Midbrain (tissue), 1 donor: ENCODE measurements around the gene LRG1.
"Not testable (repeated sequence)": the region's sequence is repeated elsewhere in the genome, so short reads cannot be mapped to it uniquely, and the experiment has no call there.

Experiments
- DNase-seq: peaks from one replicate; lab custom pipeline; 2025; lab: John Stamatoyannopoulos, UW

The LRG1 gene

DNA sequence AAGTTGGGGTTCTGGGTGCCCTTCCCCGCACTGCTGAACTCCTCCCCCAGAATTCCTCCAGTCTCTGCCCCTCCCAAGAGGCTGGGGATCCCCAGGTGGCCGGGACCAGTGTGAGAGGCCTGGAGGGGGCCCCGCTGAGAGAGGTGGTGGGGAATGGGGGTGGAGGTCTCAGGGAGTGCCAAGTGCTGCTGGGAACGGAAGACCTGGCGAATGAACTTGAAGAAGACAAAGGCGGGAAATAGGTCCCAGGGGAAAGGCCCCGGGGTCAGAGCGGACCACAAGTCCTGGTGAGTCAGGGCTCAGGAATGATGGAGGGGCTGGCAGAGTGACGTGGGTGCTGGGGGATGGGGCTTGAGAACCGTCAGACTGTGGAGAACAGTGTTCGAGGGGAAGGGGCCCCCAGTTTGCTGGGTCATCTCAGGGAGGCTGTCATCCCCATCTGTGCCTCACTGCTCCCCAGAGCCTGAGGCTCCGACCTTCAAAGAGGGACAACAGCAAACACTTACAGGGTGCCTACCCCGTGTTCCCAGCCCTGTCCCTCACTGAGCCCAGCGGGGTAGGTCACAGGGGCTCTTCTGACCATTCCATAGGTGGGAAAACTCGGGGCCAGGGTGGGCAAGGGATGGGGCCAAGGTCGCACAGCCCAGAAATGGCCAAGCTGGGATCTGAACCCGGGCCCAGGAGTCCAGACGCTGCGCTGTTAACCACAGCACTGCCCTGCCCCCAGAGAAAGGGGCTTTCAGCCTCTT, 35.6 kb upstream of the LRG1 start:
- DNase-seq: no peak

DNA sequence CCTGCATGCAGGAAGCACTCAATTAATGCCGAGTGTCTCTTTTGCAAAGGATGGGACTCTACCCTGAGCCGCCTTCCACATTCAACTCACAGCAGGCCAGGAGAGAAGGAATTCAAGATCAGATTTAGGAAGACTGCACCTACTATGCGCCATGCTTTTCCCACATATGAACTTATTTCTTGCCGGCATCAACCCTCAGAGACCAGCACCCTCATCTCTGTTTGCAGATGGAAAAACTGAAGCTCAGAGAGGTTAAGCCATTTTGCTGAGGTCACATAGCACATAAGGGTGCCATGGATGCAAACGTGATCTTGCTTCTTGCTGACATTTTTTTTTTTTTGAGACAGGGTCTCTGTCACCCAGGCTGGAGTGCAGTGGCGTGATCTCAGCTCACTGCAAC, 33.8 kb upstream of the LRG1 start:
- no peak for DNase-seq

DNA sequence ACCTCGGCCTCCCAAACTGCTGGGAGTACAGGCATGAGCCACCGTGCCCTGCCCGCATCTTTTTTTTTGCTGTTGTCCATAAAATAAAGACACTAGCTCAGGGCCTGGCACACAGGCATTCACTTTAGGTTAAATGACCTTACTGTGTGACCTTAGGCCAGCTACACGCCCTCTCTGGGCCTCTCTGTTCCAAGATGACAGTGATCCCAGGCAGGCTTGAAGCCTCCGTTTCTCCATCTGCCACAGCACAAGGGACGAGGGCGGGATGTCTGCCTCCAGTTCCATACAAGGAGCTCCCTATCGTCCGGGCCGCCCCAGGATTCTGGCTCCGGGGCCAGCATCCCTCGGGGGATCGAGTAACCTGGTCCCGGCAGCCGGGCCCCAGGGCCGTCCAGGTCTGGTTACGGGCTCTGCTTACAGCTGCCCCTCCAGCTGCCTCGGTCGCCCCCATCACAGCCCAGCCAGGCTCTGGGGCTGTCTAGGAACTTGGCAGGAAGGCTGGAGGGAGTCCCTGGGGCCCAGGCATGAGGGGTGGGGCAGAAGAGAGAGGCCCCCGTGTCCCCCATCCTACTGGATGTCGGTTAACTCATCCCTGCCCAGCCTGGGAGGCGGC, 31.6 kb upstream of the LRG1 start:
- no peak for DNase-seq

DNA sequence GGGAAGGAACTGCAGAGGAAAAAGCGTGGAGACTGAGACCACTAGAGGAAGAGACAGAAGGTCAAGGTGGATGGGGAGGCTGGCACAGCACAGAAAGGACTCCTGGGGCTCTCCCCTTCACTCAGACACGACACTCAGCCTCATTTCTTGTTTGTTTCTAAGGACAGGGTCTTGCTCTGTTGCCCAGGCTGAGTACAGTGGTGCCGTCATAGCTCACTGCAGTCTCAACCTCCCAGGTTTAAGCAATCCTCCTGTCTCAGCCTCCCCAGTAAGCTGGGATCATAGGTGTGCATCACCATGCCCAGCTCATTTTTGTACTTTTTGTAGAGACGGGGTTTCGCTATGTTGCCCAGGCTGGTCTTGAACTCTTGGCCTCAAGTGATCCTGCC, 31.1 kb upstream of the LRG1 start:
- DNase-seq: no peak

DNA sequence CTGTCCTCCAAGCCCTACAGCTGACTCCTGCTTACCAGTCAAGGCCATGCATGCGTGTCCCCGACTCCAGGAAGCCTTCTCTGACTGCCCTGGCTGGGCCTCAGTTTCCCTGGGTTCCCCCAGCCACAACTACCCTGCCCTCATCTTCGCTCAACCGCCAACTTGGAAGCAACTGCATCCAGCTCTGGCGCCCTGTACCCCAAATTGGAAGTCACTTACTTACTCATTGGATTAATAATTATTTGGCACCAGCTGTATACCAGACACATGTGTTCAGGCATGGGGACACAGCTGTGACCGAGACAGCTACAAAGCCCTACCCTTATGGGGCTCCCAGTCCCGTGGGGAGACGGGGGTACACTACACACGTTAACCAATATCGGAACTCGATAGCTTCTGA, 30.6 kb upstream of the LRG1 start:
- DNase-seq: no peak

DNA sequence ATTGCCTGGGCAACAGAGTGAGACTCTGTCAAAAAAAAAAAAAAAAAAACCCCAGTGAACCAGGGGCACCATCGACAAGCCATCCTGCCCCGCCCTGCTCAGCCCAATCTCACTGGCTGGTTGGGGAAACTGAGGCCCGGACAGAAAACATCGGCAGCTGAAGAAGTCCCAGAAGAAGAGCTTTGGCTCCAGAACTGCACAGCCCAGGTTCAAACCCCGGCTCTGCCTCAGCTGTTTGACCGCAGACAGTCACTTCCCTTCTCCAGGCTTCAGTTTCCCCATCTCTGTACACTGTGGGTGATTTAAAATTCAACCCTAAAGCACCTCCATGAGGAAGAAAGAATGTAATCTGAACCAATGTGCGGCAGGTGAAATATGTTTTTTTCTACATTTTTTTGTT, 29.1 kb upstream of the LRG1 start:
- no peak for DNase-seq

DNA sequence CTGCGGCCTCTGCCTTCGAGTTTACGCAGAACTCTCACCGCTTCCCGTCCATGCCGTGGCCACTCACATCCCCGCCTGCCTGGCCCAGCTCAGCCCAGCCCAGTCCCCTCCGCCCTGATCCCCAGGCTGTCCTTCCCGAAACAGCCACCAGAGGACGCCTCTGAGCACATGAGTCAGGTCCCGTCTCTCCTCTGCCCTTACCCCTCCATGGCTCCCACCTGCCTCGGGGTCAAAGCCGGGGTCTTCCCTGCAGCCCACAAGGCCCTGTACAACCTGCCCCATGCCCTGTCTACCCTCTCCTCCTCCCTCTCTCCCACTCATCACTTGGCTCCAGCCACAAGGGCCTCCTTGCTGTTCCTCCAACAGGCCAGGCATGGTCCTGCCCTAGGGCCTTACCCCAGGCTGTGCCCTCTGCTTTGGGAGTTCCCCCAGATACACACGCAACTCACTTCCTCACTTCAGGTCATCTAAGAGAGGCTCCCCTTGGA, 27.8 kb upstream of the LRG1 start:
- DNase-seq: no peak

DNA sequence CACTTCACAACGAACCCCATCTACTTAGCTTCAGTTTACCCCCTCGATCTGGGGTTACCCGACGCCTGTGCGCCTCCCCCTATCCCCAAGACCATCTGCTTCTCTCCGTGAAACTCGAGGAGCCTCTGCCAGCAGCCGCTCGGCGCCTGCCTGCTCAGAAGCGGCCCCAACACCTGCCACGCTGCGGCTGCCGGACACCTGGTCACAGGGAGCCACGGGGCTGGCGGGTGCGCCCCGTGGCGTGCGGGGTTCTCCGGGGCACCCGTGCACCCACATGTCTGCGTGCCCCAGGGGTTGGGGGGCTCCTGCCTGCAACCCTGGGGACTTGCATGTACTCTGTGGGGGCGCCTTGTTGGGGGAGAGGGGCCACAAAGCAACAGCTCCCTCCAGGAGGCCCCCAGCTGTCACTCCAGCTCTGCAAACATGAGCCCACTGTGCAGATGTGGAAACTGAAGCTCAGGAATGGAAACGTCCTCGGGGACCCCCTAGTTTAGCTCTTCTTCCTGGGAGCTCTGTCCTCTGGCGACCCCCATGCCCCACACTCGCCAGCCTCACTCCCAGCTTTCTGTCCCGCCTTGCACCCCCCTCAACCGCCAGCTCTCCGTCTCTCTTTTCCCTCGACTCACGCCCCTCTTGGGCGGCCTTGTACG, 26.7 kb upstream of the LRG1 start:
- DNase-seq: no peak

DNA sequence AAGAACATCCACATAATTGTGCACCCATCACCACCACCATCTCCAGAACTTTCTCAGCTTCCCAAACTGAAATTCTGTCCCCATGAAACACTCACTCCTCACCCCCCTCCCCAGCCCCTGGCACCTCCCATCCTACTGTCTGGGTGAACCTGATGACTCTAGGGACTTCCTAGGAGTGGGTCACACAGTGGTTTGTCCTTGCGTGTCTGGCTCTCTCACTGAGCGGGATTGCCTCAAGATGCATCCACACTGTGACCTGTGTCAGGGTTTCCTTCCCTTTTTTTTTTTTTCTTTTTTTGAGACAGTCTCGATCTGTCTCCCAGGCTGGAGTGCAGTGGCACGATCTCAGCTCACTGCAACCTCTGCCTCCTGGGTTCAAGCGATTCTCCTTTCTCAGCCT, 23.7 kb upstream of the LRG1 start:
- DNase-seq: not testable (repeated sequence)

DNA sequence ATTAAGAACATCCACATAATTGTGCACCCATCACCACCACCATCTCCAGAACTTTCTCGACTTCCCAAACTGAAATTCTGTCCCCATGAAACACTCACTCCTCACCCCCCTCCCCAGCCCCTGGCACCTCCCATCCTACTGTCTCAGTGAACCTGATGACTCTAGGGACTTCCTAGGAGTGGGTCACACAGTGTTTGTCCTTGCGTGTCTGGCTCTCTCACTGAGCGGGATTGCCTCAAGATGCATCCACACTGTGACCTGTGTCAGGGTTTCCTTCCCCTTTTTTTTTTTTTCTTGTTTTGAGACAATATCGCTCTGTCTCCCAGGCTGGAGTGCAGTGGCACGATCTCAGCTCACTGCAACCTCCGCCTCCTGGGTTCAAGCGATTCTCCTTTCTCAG, 22.2 kb upstream of the LRG1 start:
- not testable (repeated sequence) for DNase-seq

DNA sequence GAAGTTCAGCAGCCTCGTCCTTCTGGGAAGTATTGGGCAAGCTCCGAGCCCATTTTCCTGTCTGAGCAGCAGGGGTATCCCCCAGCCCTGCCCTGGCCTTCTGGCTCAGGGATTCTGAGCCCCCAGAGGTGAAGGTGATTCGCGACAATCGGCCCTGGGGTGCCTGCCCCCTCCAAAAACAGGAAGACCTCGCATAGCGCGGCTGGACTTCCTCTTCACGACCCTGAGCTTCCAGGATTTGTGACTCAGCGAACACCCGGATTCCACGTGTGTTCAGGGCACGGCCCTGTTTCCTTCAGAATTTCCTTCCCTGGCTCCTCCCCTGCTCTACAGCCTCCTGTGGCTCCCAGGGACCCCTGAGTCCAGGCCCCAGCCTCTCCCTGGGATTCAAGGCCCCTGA, 19.7 kb upstream of the LRG1 start, which contains the start of gene SEMA6B:
Gene SEMA6B (minus strand): TSS at position 116 of the 400 bp plus-strand sequence. CDS start 1,227 bp downstream, outside the sequence.
- DNase-seq: no peak

DNA sequence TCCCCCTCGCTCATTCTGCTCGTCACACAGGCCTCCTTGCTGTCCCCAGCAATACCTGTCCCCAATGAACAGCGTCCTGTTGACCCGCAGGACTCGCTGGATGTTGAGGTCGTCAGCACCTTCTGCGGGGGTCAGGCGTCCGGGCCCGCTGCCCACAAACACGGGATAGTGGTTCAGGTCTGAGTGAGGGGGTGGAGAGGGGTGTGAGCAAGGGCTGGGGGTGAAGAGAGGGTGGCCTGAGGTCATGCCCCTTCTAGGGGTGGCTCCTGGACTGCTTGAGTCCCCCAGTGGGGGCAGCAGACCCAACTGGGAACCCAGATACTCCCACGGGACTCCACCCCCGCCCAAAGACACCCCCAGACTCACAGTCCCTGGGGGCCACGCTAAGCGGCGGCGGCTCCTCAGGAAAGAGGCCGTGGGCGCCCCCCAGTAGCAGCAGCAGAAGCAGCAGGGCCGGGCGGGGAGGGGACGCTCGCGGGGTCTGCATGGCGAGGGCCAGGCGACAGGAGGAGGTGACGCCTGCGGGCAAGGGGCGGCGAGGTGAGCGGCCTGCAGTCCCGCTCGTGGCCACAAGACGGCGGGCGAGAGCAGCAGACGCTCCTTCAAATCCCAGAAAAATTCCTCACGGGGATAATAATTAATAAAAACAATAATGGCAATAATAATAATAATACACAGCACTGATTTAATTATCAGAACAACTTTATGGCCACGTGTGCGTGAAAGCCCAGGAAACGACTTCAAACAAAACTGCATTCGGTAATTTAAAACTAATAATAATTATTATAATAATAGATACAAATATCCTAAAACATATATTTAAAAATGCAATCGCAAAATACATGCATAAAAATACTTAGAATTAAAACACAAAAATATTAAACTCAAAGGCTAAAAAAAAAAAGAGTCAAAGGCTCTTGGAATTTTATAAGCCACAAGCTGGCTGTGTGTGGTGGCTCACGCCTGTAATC, 18.4 kb upstream of the LRG1 start:
- no peak for DNase-seq

DNA sequence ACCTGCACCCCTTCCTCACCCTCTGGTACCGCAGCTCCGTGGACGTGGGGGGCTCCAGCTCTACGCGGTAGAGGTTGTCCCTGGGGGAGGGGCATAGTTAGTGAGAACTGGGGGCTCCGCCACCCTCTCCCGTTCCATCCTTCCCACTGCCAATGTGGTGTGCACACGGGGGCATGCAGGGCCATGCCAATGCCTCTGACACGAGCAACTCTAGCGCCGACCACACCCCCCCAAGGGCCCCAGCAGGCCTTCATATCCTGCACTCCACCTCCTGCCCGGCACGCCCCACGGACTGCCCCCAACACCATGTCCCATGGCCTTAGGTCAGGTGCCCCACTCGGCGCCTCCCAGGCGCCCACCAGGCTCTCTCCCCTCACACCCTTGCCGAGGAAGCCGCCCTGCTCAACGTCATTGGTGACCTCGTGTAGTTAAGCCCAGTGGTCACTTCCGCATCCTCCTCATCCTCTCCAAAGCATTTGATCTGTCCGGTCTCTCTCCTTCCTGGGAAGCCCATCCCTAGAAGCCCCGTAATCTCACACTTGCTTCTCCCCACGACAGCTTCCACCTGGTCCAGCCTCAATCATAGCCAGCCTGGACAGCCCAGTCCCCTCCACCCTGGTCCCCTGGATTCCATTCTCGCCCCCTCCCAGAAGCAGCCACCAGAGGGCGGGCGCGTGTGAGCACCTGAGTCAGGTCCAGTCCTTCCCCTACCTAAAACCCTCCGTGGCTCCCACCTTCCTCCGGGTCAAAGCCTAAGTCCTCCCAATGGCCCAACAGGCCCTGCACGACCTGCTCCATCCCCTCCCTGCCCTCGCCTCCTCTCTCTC, 17.5 kb upstream of the LRG1 start:
- DNase-seq: no peak

DNA sequence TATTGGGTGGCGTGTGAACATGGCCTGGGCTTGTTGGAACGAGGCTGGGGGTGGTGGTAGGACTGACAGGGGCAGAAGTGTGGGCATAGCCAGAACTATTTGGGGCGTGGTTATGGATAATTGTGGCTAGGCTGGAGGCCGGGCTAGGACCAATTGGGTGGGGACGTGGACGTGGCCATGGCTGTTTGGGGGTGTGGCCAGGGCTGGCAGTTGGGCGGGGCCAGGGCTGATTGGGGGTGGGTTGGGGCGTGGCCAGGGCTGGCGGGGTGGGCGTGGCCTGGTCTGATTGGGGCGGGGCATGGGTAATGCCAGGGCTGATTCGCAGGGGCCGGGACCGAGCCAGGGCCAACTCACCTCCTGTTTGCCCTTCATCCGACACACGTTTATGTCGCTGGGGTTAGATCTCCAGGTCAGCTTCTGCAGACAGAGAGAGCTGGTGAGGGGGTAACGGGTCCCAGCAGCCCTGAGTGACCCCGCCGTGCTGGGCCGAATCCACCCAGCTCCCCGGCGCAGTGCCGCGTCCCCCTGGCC, 16.8 kb upstream of the LRG1 start:
- no peak for DNase-seq

DNA sequence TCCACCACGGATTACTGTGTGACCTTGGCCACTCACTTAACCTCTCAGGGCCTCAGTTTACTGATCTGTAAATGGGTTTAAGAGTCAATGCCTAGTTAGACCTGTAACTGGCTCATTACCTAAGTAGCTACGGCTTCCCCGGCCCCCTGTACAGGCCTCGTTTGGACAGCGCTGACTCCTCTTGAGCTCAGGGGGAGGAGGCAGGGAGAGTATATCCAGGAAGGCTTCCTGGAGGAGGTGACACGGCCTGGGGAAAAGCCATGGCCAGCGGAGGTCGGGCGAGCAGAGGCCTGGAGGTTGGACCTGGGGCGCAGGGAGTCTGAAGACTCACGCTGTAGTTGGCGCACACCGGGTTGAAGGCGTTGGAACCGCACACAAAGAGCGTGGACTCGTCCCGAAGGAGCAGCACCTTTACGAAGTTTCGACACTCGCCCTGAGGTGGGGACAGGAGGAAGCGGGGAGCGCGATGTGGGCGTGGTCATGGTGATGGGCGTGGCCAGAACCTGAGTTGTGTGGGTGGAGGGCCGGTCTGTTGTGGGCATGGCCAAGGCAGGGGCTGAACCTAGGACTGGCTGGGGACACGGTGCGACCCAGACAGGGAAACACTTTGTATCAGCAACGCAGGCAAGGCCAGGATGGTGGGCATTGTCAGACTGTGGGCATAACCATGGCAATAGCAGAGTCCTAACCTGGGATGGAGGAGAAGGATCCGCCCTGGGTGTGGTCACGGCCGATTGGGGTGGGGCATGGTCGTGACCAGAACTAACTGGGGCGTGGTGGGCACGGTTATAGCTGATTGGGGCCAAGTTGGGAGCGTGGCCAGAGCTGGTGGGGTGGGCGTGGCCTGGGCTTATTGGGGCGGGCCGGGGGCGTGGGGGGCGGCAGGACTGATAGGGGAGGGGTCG, 16.1 kb upstream of the LRG1 start:
- no peak for DNase-seq

DNA sequence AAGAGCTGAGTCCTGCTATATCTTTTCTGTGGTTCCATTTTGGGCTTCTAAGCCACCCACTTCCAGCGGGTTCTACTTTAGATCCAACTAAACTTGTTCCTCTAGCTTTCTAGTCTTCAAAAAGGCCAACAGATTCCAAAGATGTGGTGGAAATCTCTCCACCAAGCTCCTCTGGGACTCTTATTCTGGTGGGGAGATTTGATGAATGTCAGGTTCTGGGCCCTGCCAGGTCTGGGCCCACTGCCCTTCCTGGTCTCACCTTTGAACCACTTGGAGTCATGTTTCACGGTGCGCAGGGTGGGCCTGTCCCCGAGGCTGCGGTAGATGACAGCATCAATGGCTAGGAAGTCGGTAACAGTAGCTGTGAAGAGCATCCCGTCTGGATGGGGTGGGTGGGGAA, 14.9 kb upstream of the LRG1 start:
- DNase-seq: no peak

DNA sequence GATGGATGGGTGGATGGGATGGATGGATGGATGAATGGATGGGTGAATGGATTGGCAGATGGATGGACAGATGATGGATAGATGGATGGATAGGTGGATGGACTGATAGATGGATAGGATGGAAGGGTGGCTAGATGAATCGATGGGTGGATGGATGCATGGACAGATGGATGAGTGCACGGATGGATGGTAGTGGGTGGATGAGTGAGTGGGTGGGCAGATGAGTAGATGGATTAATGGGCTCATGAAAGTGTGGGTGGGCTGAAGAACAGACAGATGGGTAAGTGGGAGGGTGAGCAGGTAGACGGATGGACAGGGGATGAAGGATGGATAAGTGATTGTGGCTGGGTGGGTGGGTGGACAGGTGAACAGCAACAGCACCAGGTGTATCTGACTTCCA, 13.9 kb upstream of the LRG1 start:
- no peak for DNase-seq

DNA sequence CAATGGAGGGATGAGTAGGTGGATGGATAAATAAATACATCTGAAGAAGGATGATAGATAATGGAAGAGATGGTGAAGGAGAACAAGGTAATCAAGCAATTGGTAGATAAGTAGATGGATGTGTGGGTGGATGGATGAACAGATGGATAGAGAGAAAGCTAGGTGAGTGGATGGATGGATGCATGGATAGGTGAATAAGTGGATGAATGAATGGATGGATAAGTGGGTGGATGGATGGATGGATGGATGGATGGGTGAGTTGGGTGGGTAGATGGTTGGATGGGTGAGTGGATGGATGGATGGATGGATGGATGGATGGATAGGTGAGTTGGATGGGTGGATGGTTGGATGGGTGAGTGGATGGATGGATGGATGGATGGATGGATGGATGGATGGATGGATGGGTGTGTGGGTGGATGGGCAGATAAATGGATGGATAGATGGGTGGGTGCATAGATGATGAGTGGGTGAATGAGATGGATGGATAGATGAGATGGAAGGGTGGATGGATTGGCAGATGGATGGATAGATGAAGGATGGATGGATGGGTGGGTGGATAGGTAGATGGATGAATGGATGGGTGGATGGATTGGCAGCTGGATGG, 13.4 kb upstream of the LRG1 start:
- no peak for DNase-seq

DNA sequence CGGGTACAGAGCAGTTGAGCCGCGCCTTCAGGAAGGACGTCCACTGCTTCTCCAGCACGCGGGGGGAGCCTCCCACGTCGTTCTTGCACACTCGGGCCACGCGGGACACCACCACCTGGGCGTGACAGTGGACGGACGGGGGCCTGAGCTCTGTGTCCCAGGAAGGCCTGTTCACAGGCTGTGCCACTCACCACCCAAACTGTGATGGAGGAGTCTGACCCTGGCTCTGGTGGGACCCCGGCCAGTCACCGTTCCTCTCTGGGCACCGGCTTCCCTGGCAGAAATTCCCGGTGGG, 12.6 kb upstream of the LRG1 start:
- DNase-seq: no peak
